GM12878 (cell line): Measurements from ENCODE around the gene CCDC9B. TPM values are rescaled to one million over a fixed set of nuclear protein-coding genes. Genes with fewer than 3 reads are reported as not detected.

Experiments used
- ATAC-seq: fragments of 200-7000 bp; cut with Tn5 transposase; 3 replicates; pipeline ENCODE4 v1.9.1; 2020; ENCODE audit warnings: mild to moderate bottlenecking, moderate library complexity
- BruUV-seq: library from RNA; stranded (reverse); fragments of 400-500 nt; replicated peaks from 2 replicates; lab custom pipeline; 2021; lab: Mats Ljungman, UMichigan
- CTCF ChIA-PET: fragments of 300-600 bp; sonication (Branson Sonifier 250); formaldehyde crosslinking; extraction: SDS; loops from one replicate; lab custom pipeline; 2021; ENCODE audit warnings: inconsistent platforms; lab: Yijun Ruan, JAX
- POLR2A ChIA-PET: fragments of 350-600 bp; formaldehyde crosslinking; extraction: SDS; loops from one replicate; lab custom pipeline; 2021; ENCODE audit warnings: inconsistent platforms; lab: Charles Lee
- RAD21 ChIA-PET: fragments of 300-600 bp; sonication (Branson Sonifier 250); formaldehyde crosslinking; loops from one replicate; lab custom pipeline; 2023; ENCODE audit warnings: antibody characterized with exemption; ENCODE audit not compliant: unreplicated experiment; lab: Charles Lee
- SMC1A ChIA-PET: fragments of 300-600 bp; sonication (Branson Sonifier 250); formaldehyde crosslinking; loops from one replicate; lab custom pipeline; 2023; ENCODE audit not compliant: unreplicated experiment, uncharacterized antibody; lab: Charles Lee
- DNase-seq: peaks from one replicate; pipeline ENCODE4 v3.0.0-alpha.2; 2011; ENCODE audit warnings: low read depth, low spot score
- FAIRE-seq: peaks from 3 replicates; lab custom pipeline; 2011; peaks lifted over from hg19 to GRCh38; lab: Jason Lieb, UNC
- H2AFZ ChIP-seq: 2 replicates; pipeline ENCODE4 v1.6.0; 2011; ENCODE audit warnings: low read depth, low read length, control low read depth; ENCODE audit not compliant: control insufficient read depth
- H3K27ac ChIP-seq: 2 replicates; pipeline ENCODE4 v1.5.1; 2011; ENCODE audit warnings: control low read depth; ENCODE audit not compliant: control insufficient read depth, insufficient read depth
- H3K27me3 ChIP-seq, 2 experiments: replicated peaks in 1 of 2; 2 replicates each; pipeline versions ENCODE4 v1.6.0 to v1.6.1; 2011; ENCODE audit warnings: low read length in 1 of 2; ENCODE audit not compliant: control insufficient read depth in 2 of 2, insufficient read depth in 2 of 2
- H3K36me3 ChIP-seq, 2 experiments: 2 replicates each; pipeline ENCODE4 v1.5.1; 2011; ENCODE audit warnings: low read length in 1 of 2; ENCODE audit not compliant: control insufficient read depth in 2 of 2, insufficient read depth in 2 of 2
- H3K4me1 ChIP-seq: 2 replicates; pipeline ENCODE4 v1.6.1; 2011; ENCODE audit warnings: mild to moderate bottlenecking, low read length, moderate library complexity, mixed read lengths; ENCODE audit not compliant: control insufficient read depth, insufficient read depth
- H3K4me2 ChIP-seq: 2 replicates; pipeline ENCODE4 v1.6.0; 2011; ENCODE audit warnings: control low read depth; ENCODE audit not compliant: control insufficient read depth, insufficient read depth
- H3K4me3 ChIP-seq: fragments of 200-600 bp; sonication (generic); 2 replicates; pipeline ENCODE4 v1.5.1; 2016
- H3K79me2 ChIP-seq: 2 replicates; pipeline ENCODE4 v1.6.0; 2011; ENCODE audit warnings: low read length; ENCODE audit not compliant: control insufficient read depth, insufficient read depth
- H3K9ac ChIP-seq: 2 replicates; pipeline ENCODE4 v1.8.0; 2011; ENCODE audit warnings: low read length, control low read depth, mixed read lengths; ENCODE audit not compliant: control insufficient read depth, insufficient read depth
- H3K9me3 ChIP-seq: replicated peaks from 3 replicates; pipeline ENCODE4 v1.5.1; 2011; ENCODE audit warnings: mild to moderate bottlenecking, low read length; ENCODE audit not compliant: control insufficient read depth, insufficient read depth
- H4K20me1 ChIP-seq: 2 replicates; pipeline ENCODE4 v1.6.0; 2011; ENCODE audit not compliant: control insufficient read depth, insufficient read depth
- ATF7 ChIP-seq: fragments of 450-650 bp; IDR thresholded peaks from 2 replicates; pipeline ENCODE4 v1.6.1; 2016; ENCODE audit warnings: low read depth, mild to moderate bottlenecking
- CHD1 ChIP-seq: IDR thresholded peaks from 2 replicates; pipeline ENCODE4 v1.6.1; 2012; ENCODE audit warnings: low read depth, low read length, improper control_type of control experiment
- CUX1 ChIP-seq: IDR thresholded peaks from 2 replicates; pipeline ENCODE4 v1.6.1; 2012; ENCODE audit warnings: improper control_type of control experiment, low read depth, low read length; ENCODE audit not compliant: insufficient replicate concordance
- EZH2 ChIP-seq: IDR thresholded peaks from 2 replicates; pipeline ENCODE4 v1.6.1; 2012; ENCODE audit warnings: low read depth, mild to moderate bottlenecking, control low read depth, inconsistent platforms, low read length, borderline replicate concordance; ENCODE audit not compliant: control insufficient read depth
- FOXK2 ChIP-seq: fragments of 450-650 bp; IDR thresholded peaks from 2 replicates; pipeline ENCODE4 v1.6.1; 2017; ENCODE audit warnings: mild to moderate bottlenecking, moderate library complexity
- HDAC6 ChIP-seq: fragments of 200-600 bp; sonication (generic); IDR thresholded peaks from one replicate; pipeline ENCODE4 v1.8.0; 2017; ENCODE audit warnings: antibody characterized with exemption; ENCODE audit not compliant: unreplicated experiment
- KAT2A ChIP-seq: conservative IDR thresholded peaks from 2 replicates; pipeline ENCODE4 v1.6.1; 2011; ENCODE audit warnings: low read depth, low read length; ENCODE audit not compliant: control insufficient read depth
- MEF2A ChIP-seq: IDR thresholded peaks from 2 replicates; pipeline ENCODE4 v1.6.1; 2011; ENCODE audit warnings: low read depth, mild to moderate bottlenecking, low read length, moderate library complexity; ENCODE audit not compliant: insufficient read depth
- SREBF1 ChIP-seq: IDR thresholded peaks from 2 replicates; pipeline ENCODE4 v1.6.1; 2012; ENCODE audit warnings: mild to moderate bottlenecking, low read length
- ZNF274 ChIP-seq: IDR thresholded peaks from one replicate; pipeline ENCODE4 v1.8.0; 2011; ENCODE audit not compliant: insufficient read length, insufficient read depth
- WGBS: methylation state at CpG from one replicate; pipeline ENCODE4 v1.1.6; 2016; ENCODE audit warnings: low lambda C conversion rate; ENCODE audit not compliant: insufficient replicate concordance, insufficient coverage; ENCODE audit errors: missing lambda C conversion rate; 5-methylcytosine and 5-hydroxymethylcytosine counted together
- in situ Hi-C: fragments of 300-500 bp; cut with MboI; formaldehyde crosslinking; loops from 9 replicates; pipeline ENCODE4 v1.14.3; 2018; ENCODE audit warnings: mixed read lengths
- intact Hi-C: fragments of 100-400 bp; cut with micrococcal nuclease; formaldehyde crosslinking; loops from one replicate; pipeline ENCODE4 v1.14.2; 2022; ENCODE audit not compliant: unreplicated experiment
- polyA plus RNA-seq, 11 experiments: library from polyadenylated mRNA; depleted of rRNA in 4 of 11; unstranded in 6 of 11; stranded (reverse) in 5 of 11; fragments of >200 nt; fragmentation: Nextera tagmentation in 4 of 11; fragmentation: Illumina TruSeq in 1 of 11; extraction: Ambion mirVana in 4 of 11; extraction: Trizol in 1 of 11; gene quantifications; 1 replicate in 1 of 11; 2 replicates in 10 of 11; pipeline versions ENCODE4 v1.2.1 to v1.2.3, GENCODE V29; 2011 to 2016; ENCODE audit warnings: inconsistent platforms in 2 of 11, missing spikeins in 2 of 11, low read depth in 1 of 11
- total RNA-seq, 4 experiments: library from RNA; depleted of rRNA in 3 of 4; stranded (reverse); fragments of >200 nt in 3 of 4; fragmentation: Illumina TruSeq in 1 of 4; extraction: Trizol in 1 of 4; gene quantifications; 2 replicates each; pipeline versions ENCODE4 v1.2.1 to v1.2.3, GENCODE V29; 2013 to 2021
- TF ChIP-seq, protein P1 (sequence below), 3 experiments: IDR thresholded peaks in 2 of 3; conservative IDR thresholded peaks in 1 of 3; 2 replicates each; pipeline ENCODE4 v1.5.1; 2011; ENCODE audit warnings: low read depth in 3 of 3, low read length in 3 of 3, mild to moderate bottlenecking in 3 of 3, control low read depth in 2 of 3, moderate library complexity in 2 of 3, inconsistent platforms in 1 of 3, mixed read lengths in 1 of 3; ENCODE audit not compliant: control insufficient read depth in 2 of 3, insufficient read depth in 1 of 3; ENCODE audit errors: extremely low read depth in 1 of 3
- TF ChIP-seq, protein P2 (sequence below): IDR thresholded peaks from 2 replicates; pipeline ENCODE4 v1.6.1; 2012; ENCODE audit warnings: low read depth, low read length, improper control_type of control experiment

Gene CCDC9B
- total and polyA plus RNA-seq, 10 of the 15 experiments (the other 5 are each of a cell fraction or from before 2014, with no cell fraction given), result 0.01 to 0.08 (median 0.03) TPM; not detected in 6

DNA sequence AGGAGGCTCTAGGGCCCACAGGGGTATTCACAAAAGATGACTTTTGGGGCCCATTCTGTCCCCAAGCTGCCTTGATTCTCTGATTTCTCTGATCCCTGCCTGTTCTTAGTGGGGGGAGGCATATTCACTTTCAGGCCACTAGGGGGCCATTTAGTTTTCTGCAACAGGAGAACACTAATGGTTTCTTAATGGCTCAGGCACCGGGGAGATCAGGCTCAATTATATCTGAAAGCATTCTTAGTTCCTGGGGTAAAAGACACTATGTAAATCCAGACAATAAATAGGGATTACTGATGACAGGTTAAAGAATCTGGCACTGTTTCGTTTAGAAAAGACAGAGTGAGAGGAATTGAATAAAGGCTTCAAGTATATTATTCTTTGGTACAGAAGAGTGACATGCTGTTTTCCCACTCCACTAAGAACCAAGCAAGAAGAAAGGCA is 19.8 kb downstream of the CCDC9B start:
- H3K9ac ChIP-seq, result no peak overlapping the region
- H3K27me3 ChIP-seq, result no peaks in the 10 kb centered on the region
- in situ Hi-C loops (no loop called here), intact Hi-C loops (loop anchor here (1.0 kb wide), 1 partner anchor 17 kb away; no protein-coding TSS in a partner anchor)
- H3K4me2 ChIP-seq, result no peak overlapping the region
- ATAC-seq (peak; percentile 65), FAIRE-seq (peak; percentile 88), DNase-seq (no peak)
- CTCF ChIA-PET, result interaction anchor here (0.6 to 17.6 kb wide), 12 partner anchors 10 to 939 kb away, joined by 3 to 336 read pairs (median 4); partner anchors contain the start of genes CCDC9B and PLCB2
- no peaks in the 10 kb centered on the region for H3K36me3 ChIP-seq
- no peak overlapping the region for H2AFZ ChIP-seq
- peaks cover 11% of the 10 kb centered on the region for H3K4me1 ChIP-seq
- SMC1A ChIA-PET, result interaction anchor here (1.5 to 7.6 kb wide), 5 partner anchors 13 to 41 kb away, joined by 5 to 42 read pairs (median 6); partner anchors contain the start of gene PLCB2
- RAD21 ChIA-PET, result interaction anchor here (1.0 to 2.6 kb wide), 5 partner anchors 14 to 42 kb away, joined by 3 to 30 read pairs (median 3); no protein-coding TSS in a partner anchor
- no peaks in the 10 kb centered on the region for H3K79me2 ChIP-seq
- H3K4me3 ChIP-seq, result no peak overlapping the region
- no peak overlapping the region for H3K27ac ChIP-seq
- 0% methylated on average over 2 of the region's 2 CpGs for WGBS
- POLR2A ChIA-PET, result no interaction called here
- no TSS peak for BruUV-seq
- no peaks in the 10 kb centered on the region for H4K20me1 ChIP-seq
- H3K9me3 ChIP-seq, result no peaks in the 10 kb centered on the region
- no peak for TF ChIP-seq HDAC6
- no peak for TF ChIP-seq FOXK2
- TF ChIP-seq, protein P1, sequence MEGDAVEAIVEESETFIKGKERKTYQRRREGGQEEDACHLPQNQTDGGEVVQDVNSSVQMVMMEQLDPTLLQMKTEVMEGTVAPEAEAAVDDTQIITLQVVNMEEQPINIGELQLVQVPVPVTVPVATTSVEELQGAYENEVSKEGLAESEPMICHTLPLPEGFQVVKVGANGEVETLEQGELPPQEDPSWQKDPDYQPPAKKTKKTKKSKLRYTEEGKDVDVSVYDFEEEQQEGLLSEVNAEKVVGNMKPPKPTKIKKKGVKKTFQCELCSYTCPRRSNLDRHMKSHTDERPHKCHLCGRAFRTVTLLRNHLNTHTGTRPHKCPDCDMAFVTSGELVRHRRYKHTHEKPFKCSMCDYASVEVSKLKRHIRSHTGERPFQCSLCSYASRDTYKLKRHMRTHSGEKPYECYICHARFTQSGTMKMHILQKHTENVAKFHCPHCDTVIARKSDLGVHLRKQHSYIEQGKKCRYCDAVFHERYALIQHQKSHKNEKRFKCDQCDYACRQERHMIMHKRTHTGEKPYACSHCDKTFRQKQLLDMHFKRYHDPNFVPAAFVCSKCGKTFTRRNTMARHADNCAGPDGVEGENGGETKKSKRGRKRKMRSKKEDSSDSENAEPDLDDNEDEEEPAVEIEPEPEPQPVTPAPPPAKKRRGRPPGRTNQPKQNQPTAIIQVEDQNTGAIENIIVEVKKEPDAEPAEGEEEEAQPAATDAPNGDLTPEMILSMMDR (IDR thresholded peaks at IDR 0.05 in 2 of 3, conservative IDR thresholded peaks at IDR 0.05 in 1 of 3; ENCODE audit: control insufficient read depth in 2 of 3, extremely low read depth in 1 of 3, insufficient read depth in 1 of 3, low read depth in 3 of 3, low read length in 3 of 3), result peak; percentile 78 to 96 (median 81)
- TF ChIP-seq MEF2A, result no peak
- TF ChIP-seq CUX1, result no peak
- no peak for TF ChIP-seq KAT2A
- no peak for TF ChIP-seq EZH2
- TF ChIP-seq CHD1, result no peak
- TF ChIP-seq ZNF274, result no peak
- no peak for TF ChIP-seq ATF7
- TF ChIP-seq, protein P2, sequence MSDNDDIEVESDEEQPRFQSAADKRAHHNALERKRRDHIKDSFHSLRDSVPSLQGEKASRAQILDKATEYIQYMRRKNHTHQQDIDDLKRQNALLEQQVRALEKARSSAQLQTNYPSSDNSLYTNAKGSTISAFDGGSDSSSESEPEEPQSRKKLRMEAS, result no peak
- no peak for TF ChIP-seq SREBF1
